Uterus (tissue), 4 donors: ENCODE measurements around the gene NAV2. TPM values are rescaled to one million over a fixed set of nuclear protein-coding genes. Genes with fewer than 3 reads are reported as not detected.

ENCODE experiments used
- DNase-seq, 2 donors: peaks; one replicate each; pipeline ENCODE4 v3.0.0-alpha.2; 2019 to 2020
- H3K27ac ChIP-seq, 2 donors: fragments of 200-600 bp; sonication (generic); 1 replicate in 1 of 2; 2 replicates in 1 of 2; pipeline ENCODE4 v1.5.1; 2016 to 2018
- H3K27me3 ChIP-seq, 2 donors: fragments of 200-600 bp; sonication (generic); one replicate each; pipeline ENCODE4 v1.5.1; 2018 to 2019; ENCODE audit warnings: control low read depth in 1 of 2
- H3K36me3 ChIP-seq, 2 donors: fragments of 200-600 bp; sonication (generic); one replicate each; pipeline ENCODE4 v1.5.1; 2019; ENCODE audit warnings: control low read depth in 1 of 2
- H3K4me1 ChIP-seq, 2 donors: fragments of 200-600 bp; sonication (generic); one replicate each; pipeline ENCODE4 v1.5.1; 2018 to 2019; ENCODE audit warnings: control low read depth in 1 of 2
- H3K4me3 ChIP-seq, 2 donors: fragments of 200-600 bp; sonication (generic); 1 replicate in 1 of 2; 2 replicates in 1 of 2; pipeline ENCODE4 v1.5.1; 2018 to 2019; ENCODE audit warnings: mild to moderate bottlenecking in 1 of 2
- H3K9me3 ChIP-seq, 2 donors: fragments of 200-600 bp; sonication (generic); one replicate each; pipeline ENCODE4 v1.5.1; 2019; ENCODE audit warnings: control low read depth in 1 of 2
- POLR2A ChIP-seq, 2 donors: fragments of 450-650 bp; IDR thresholded peaks; one replicate each; pipeline ENCODE4 v1.6.1; 2016; ENCODE audit warnings: antibody characterized with exemption in 2 of 2, mild to moderate bottlenecking in 1 of 2, moderate library complexity in 1 of 2
- intact Hi-C: fragments of 100-400 bp; cut with DNase I; formaldehyde crosslinking; loops from one replicate; pipeline ENCODE4 v1.15.1; 2023; ENCODE audit warnings: low total_unique reads
- total RNA-seq, 4 donors: library from RNA; depleted of rRNA in 3 of 4; stranded (reverse); fragments of >200 nt in 3 of 4; gene quantifications; one replicate each; pipeline versions ENCODE4 v1.1.0 to v1.2.4, GENCODE V29; 2014 to 2023
- TF ChIP-seq, protein P1 (sequence below), 4 experiments: fragments of 200-600 bp in 2 of 4; fragments of 450-650 bp in 2 of 4; sonication (generic) in 2 of 4; IDR thresholded peaks; one replicate each; pipeline ENCODE4 v1.5.1; 2016 to 2019; ENCODE audit warnings: antibody characterized with exemption in 4 of 4, mild to moderate bottlenecking in 2 of 4, moderate library complexity in 1 of 4
- donor health status: DM: yes; HTN: yes; CAD: no.

Gene NAV2
- total RNA-seq, 4 donors from 2014 or later = 2.6 to 31.6 (median 5.7) TPM

DNA sequence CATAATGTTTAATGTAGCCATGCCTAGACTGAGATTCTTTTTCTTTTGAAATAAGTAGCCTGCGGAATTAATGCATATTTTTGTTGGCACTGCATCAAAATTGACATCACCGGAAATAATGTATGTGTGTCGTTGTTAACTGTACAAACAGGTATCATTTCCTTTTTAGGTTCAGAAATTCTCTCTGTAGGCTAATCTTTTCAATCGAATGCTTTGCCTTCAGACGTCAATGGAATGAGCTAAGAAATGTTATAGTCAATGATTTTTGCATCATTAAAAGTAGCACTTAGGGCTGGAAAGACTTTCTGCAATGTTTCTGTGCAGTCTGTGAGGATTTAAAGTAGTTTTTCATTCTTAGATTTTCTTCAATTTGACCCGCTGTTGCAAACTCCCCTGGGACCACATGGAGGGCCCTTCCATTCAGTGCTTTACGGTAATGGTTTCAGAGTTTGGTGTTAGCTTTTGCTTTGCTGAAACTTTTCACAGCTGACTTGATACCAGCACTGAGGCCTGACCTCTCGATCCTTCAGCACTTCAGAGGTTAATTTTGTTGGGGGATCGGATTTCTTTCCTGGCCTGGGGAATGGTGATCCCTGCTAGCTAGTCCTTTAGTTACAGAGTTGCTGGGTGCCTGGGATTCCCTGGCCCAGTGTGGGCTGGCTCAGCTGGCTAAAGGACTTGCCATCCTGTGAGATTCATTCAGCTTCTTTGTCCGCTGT is 309.9 kb downstream of the NAV2 start:
- no peak overlapping the region for H3K4me3 ChIP-seq
- peak overlapping the region in 1 of 2 donors; percentile 29 for H3K27ac ChIP-seq
- intact Hi-C loops = no loop called here
- no peak for DNase-seq
- H3K36me3 ChIP-seq = no peaks in the 10 kb centered on the region
- H3K4me1 ChIP-seq = no peaks in the 10 kb centered on the region
- H3K9me3 ChIP-seq = no peaks in the 10 kb centered on the region
- TF ChIP-seq POLR2A (IDR thresholded peaks at IDR 0.05) = no peak
- TF ChIP-seq, protein P1, sequence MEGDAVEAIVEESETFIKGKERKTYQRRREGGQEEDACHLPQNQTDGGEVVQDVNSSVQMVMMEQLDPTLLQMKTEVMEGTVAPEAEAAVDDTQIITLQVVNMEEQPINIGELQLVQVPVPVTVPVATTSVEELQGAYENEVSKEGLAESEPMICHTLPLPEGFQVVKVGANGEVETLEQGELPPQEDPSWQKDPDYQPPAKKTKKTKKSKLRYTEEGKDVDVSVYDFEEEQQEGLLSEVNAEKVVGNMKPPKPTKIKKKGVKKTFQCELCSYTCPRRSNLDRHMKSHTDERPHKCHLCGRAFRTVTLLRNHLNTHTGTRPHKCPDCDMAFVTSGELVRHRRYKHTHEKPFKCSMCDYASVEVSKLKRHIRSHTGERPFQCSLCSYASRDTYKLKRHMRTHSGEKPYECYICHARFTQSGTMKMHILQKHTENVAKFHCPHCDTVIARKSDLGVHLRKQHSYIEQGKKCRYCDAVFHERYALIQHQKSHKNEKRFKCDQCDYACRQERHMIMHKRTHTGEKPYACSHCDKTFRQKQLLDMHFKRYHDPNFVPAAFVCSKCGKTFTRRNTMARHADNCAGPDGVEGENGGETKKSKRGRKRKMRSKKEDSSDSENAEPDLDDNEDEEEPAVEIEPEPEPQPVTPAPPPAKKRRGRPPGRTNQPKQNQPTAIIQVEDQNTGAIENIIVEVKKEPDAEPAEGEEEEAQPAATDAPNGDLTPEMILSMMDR (IDR thresholded peaks at IDR 0.05) = no peak
- no peaks in the 10 kb centered on the region for H3K27me3 ChIP-seq

GRCh38 chr11:20023082-20023426 is 310.4 kb downstream of the NAV2 start:
- no peaks in the 10 kb centered on the region for H3K9me3 ChIP-seq
- intact Hi-C loops = no loop called here
- H3K27ac ChIP-seq = peak overlapping the region in 1 of 2 donors; percentile 29
- H3K4me1 ChIP-seq = no peaks in the 10 kb centered on the region
- H3K36me3 ChIP-seq = no peaks in the 10 kb centered on the region
- no peak for TF ChIP-seq POLR2A (IDR thresholded peaks at IDR 0.05)
- TF ChIP-seq, protein P1 (IDR thresholded peaks at IDR 0.05) = no peak
- H3K4me3 ChIP-seq = no peak overlapping the region
- DNase-seq = no peak
- no peaks in the 10 kb centered on the region for H3K27me3 ChIP-seq

DNA sequence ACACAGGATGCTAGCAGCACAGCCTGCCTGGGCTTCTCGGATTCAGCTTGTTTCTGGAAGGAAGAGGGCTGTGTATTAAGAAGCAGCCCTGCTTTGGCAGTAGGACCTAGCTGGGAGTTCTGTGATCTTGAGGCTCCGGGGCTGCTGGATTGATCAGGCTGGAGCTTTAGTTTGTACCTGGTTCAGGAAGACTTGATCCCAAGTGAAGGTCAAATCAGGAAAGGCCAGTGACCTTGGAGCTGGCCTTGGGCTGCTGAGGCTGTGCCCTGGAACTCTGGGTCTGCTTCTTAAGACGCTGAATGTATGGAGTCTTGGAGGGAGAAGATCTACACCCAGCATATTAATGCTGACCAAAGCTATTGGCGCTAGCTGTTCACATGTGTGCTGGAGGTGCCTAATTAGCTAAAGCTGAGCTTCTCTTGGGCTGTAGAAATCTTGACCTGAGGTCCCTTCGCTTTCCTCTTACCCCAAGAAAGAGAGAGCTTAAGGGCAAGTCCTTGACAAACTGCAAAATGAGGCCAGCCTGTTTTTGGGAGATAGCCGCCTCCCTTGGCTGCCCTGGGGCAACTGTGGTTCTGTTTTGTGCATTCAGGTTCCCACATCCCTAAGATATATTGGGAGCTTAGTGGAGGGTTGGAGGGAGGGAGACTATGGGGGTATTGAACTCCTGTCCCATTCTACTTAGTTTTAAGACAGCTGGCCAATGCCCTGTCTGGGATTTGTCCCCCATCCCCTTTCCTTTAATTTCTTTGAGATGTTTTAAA is 311.7 kb downstream of the NAV2 start:
- Histone ChIP-seq H3K27me3 (no peaks in the 10 kb centered on the region), H3K9me3 (no peaks in the 10 kb centered on the region), H3K4me1 (no peaks in the 10 kb centered on the region), H3K4me3 (no peak overlapping the region), H3K36me3 (no peaks in the 10 kb centered on the region), H3K27ac (no peak overlapping the region)
- intact Hi-C loops = no loop called here
- no peak for TF ChIP-seq POLR2A (IDR thresholded peaks at IDR 0.05)
- DNase-seq = no peak

DNA sequence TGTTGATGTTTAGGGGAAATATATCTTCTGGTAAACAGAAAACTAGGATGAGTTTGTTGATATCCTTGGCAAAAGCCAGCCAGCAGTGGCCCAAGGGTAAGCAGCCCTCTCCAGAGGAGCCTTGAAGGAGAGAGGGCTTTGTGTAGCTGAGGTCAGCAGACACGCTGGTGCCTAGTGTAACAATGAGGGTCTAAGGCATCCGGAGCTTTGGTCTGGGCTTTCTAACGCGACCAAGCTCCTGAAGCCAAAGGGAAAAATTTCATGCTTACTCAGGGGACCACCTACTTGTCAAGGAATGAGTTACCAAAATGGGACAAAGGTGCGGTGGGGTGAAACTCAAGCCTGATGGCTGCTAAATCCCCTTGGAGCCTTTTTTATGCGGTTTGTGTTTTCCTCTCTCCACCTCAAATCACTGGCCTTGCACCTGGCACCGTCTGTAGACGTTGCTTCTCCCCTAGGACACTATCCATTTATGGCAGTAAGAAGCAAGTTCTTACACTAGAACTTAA is 312.7 kb downstream of the NAV2 start:
- DNase-seq = no peak
- no peak for TF ChIP-seq POLR2A (IDR thresholded peaks at IDR 0.05)
- TF ChIP-seq, protein P1 (IDR thresholded peaks at IDR 0.05) = no peak
- Histone ChIP-seq H3K36me3 (no peaks in the 10 kb centered on the region), H3K27me3 (no peaks in the 10 kb centered on the region), H3K4me3 (no peak overlapping the region), H3K9me3 (no peaks in the 10 kb centered on the region), H3K4me1 (no peaks in the 10 kb centered on the region), H3K27ac (no peak overlapping the region)
- intact Hi-C loops = no loop called here

GRCh38 chr11:20026629-20027555 is 314.3 kb downstream of the NAV2 start:
- DNase-seq = peak; percentile 27 to 38
- Histone ChIP-seq H3K4me1 (no peaks in the 10 kb centered on the region), H3K27ac (peak overlapping the region in 1 of 2 donors; percentile 51), H3K36me3 (no peaks in the 10 kb centered on the region), H3K9me3 (no peaks in the 10 kb centered on the region), H3K27me3 (no peaks in the 10 kb centered on the region), H3K4me3 (no peak overlapping the region)
- TF ChIP-seq, protein P1 (IDR thresholded peaks at IDR 0.05) = no peak
- no peak for TF ChIP-seq POLR2A (IDR thresholded peaks at IDR 0.05)
- intact Hi-C loops = no loop called here
